GM10248 (cell line): ENCODE measurements around the gene MYL12A.
"Not testable (repeated sequence)": the region's sequence is repeated elsewhere in the genome, so short reads cannot be mapped to it uniquely, and the experiment has no call there.

Experiments
- CTCF ChIA-PET: fragments of 300-600 bp; sonication (Branson Sonifier 250); formaldehyde crosslinking; extraction: SDS; loops from one replicate; lab custom pipeline; 2021; ENCODE audit warnings: antibody characterized with exemption; lab: Yijun Ruan, JAX
- POLR2A ChIA-PET: fragments of 350-650 bp; sonication (Branson Sonifier 250); formaldehyde crosslinking; extraction: SDS; loops from one replicate; lab custom pipeline; 2020; ENCODE audit warnings: antibody characterized with exemption; lab: Yijun Ruan, JAX
- DNase-seq: peaks from one replicate; pipeline ENCODE4 v3.0.0; 2012; ENCODE audit errors: extremely low spot score
- CTCF ChIP-seq: IDR thresholded peaks from 2 replicates; pipeline ENCODE4 v1.5.1; 2012; ENCODE audit warnings: mild to moderate bottlenecking, low read depth; ENCODE audit errors: extremely low read depth, missing control alignments, control extremely low read depth

The MYL12A gene

DNA sequence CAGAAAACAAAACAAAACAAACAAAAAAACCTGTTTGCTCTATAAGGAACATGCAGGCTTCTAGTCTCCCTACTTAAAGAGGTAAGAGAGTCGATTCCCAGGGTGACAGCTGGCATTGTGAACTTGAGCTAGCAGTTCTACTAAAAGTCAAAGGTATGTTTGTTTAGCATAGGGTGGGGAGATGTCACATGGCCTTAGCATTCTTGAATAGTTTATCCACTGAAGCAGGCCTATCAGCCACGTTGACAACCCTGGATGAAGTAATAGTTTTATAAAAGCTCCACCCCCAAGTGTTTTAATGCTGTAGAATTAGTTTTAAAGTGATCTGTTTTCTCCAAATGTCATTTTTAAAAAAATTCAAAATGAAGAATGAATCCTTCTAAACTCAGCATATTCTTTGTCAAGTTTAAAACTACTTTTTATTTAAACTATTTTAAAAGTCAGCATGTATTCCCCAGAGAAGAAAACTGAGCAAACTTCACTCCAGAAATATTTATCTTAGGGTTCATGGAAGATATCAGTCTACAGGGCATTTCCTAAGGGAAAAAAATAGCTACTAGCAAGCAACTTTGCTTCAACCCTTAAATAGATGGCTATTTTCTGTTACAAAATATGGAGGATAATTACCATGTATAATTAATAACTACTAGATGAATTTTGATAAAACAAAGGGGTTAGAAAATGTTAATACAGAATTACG is 29.5 kb upstream of the MYL12A start:
- POLR2A ChIA-PET = no interaction called here
- TF ChIP-seq CTCF = no peak
- no peak for DNase-seq
- CTCF ChIA-PET = interaction anchor here (1.6 to 4.3 kb wide), 4 partner anchors 11 to 67 kb away, joined by 4 to 21 read pairs (median 6); no protein-coding TSS in a partner anchor

GRCh38 chr18:3218819-3219218 is 28.8 kb upstream of the MYL12A start:
- CTCF ChIA-PET = interaction anchor here (1.0 to 4.3 kb wide), 5 partner anchors 9 to 90 kb away, joined by 3 to 21 read pairs (median 5); no protein-coding TSS in a partner anchor
- POLR2A ChIA-PET = no interaction called here
- TF ChIP-seq CTCF = no peak
- DNase-seq = no peak

DNA sequence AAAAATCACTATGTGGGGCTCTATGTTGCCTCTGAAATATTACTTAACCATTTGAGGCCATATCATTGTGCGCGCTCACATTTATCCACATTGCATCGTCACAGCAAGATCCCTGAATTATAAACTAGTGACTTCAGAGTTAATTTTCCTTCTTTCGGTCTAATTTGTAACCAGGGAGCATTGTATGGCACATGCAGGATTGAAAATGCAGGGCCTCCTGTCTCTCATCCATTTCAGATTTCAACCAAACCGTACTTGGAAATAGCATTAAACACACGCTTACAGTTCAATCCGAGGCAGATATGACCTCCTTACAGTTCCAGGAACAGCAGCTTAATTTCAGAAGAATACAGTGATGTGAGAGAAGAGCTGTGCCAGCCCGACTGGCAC is 28.4 kb upstream of the MYL12A start:
- no peak for DNase-seq
- no peak for TF ChIP-seq CTCF
- POLR2A ChIA-PET = no interaction called here
- CTCF ChIA-PET = interaction anchor here (1.0 to 4.3 kb wide), 6 partner anchors 8 to 90 kb away, joined by 3 to 21 read pairs (median 4); no protein-coding TSS in a partner anchor

DNA sequence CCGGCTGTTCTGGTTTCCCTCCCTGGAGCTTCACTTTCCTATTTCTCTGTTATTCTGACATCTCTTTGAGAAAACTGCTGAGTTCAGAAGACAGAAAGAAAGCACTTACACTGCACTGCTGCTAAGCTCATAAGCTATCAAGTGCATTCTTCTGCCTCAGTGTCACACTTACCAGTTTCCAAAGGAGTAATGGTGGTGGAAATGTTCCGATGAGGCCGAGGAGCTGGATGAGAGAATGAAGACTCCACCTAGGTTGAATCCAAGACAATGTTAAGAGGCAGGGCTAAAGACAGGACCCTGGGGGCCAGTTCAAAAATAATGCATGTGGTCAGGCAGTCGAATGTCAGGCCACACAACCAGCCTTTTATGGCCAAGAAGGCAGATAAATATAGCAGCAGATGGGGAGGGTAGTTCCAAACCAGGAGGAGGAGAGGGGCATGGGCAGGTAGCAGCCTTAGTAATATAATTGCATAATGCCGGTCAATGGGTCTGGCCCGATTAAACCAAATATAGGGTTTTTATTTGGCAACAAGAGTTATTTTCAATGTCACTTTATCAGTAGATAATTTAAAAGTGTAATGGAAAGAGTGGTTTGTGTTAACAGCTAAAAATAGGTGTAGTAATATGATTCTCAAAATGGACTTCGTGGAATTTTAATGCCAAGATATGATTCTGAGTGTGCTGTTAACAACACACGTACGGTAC is 27.8 kb upstream of the MYL12A start, which contains the start of gene MYOM1:
MYOM1 (minus strand) TSS at position 338 of the 705 bp plus-strand sequence. CDS start 4,745 bp downstream, outside the sequence.
- TF ChIP-seq CTCF = no peak
- no peak for DNase-seq
- ChIA-PET CTCF (interaction anchor here (0.9 to 4.3 kb wide), 11 partner anchors 8 to 428 kb away, joined by 3 to 21 read pairs (median 3); no protein-coding TSS in a partner anchor), POLR2A (no interaction called here)

- POLR2A ChIA-PET, DNase-seq: not testable (repeated sequence)
- CTCF ChIA-PET = interaction anchor here (0.9 to 4.3 kb wide), 9 partner anchors 8 to 429 kb away, joined by 3 to 21 read pairs (median 6); no protein-coding TSS in a partner anchor
These were observed 26.7 kb upstream of the MYL12A start for GRCh38 chr18:3220868-3221267.

DNA sequence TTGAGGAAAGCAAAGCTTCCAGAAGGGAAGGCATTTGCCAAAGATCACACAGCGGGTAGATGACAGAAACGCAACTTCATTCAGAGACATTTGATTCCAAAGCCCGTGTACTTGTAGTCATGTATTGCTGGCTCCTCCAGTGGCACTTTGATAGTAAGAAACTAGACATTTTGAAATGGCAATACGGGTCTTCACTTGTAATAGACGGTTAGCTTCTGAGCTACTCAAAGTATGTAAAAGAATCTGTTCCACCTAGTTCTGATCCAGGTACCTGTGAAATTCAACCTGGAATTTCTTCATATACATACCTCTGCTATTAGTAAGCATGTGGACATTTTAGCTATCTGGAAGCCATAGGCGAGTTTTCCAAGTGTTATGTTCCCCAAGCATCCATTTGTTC is 26.1 kb upstream of the MYL12A start:
- no peak for TF ChIP-seq CTCF
- no peak for DNase-seq
- ChIA-PET POLR2A (no interaction called here), CTCF (interaction anchor here (1.3 to 4.3 kb wide), 7 partner anchors 9 to 430 kb away, joined by 3 to 21 read pairs (median 7); no protein-coding TSS in a partner anchor)
